Sciatic nerve (tissue), 2 donors: ENCODE results near the gene UQCRC2. TPM values are rescaled to one million over a fixed set of nuclear protein-coding genes. Genes with fewer than 3 reads are reported as not detected.
"Not testable (repeated sequence)": the region's sequence is repeated elsewhere in the genome, so short reads cannot be mapped to it uniquely, and the experiment has no call there.

Source experiments
- ATAC-seq: fragments of 200-7000 bp; cut with Tn5 transposase; one replicate; pipeline ENCODE4 v1.9.1; 2020; ENCODE audit warnings: mild to moderate bottlenecking, moderate library complexity
- DNase-seq: peaks from one replicate; pipeline ENCODE4 v3.0.0-alpha.2; 2020; ENCODE audit warnings: low spot score
- intact Hi-C: fragments of 100-400 bp; cut with DNase I; formaldehyde crosslinking; loops from one replicate; pipeline ENCODE4 v1.14.2; 2022
- total RNA-seq: library from RNA; stranded (reverse); fragmentation: NEBNext Ultra II Directional; extraction: Animal tissue kit (Norgen Biotek cat#: 25700); gene quantifications from one replicate; pipeline ENCODE4 v1.2.1, GENCODE V29; 2021
- donor health status: DM: no; HTN: no; CAD: no.
- donor health status: DM: no; HTN: no; CAD: no.

Gene UQCRC2
- total RNA-seq, 1 donor from 2014 or later, result 169 TPM

DNA sequence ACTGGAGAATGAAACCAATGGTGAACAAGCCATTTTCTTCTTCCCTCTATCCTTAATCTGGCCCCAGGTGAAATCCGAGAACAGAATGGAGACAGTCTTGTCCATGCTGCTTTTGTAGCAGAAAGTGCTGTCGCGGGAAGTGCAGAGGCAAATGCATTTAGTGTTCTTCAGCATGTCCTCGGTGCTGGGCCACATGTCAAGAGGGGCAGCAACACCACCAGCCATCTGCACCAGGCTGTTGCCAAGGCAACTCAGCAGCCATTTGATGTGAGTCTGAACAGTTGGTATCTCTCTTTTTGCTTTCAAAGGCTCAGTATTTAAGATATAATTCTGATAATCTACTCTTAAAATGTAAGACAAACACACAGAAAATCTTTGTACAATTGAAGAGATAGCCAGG is 18.7 kb downstream of the UQCRC2 start:
- intact Hi-C loops, result no loop called here
- DNase-seq (no peak), ATAC-seq (no peak)

DNA sequence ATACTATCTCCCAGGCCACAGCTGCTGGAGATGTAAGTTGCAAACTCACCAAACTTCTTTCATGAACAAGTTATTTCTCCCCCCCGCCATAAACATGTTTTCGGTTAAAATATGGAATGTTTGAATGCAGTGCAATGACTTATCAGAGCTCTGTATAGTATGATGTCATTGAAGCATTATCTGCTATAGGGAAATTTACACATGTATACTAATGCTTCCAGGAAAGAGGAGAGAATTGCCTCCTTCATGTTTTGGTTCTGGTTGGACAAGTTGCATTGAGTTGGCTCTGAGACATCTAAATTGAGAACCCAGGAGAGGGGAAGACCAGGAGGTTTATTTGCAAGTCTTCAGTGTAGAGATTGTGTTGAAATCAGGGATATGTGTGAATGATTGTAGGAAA is 20.8 kb downstream of the UQCRC2 start:
- intact Hi-C loops, result no loop called here
- DNase-seq (no peak), ATAC-seq (no peak)

DNA sequence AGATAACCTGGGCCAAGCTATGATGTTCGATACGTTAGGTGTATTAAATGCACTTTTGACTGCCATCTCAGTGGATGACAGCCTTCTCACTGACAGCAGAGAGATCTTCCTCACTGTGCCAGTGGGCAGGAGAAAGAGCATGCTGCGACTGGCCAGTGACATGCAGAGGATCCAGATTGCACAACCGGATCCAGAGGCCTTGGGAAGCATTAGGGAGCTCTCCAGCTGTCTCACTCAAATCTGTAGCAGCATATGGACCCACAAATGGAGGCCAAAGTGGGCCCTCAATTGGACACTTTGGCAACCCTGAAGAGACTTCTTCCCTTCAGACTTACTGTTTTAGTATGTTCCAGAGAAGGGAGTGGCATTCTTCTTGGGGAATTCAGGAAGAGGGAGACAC is 26.9 kb downstream of the UQCRC2 start:
- intact Hi-C loops, result no loop called here
- DNase-seq, result no peak
- no peak for ATAC-seq

DNA sequence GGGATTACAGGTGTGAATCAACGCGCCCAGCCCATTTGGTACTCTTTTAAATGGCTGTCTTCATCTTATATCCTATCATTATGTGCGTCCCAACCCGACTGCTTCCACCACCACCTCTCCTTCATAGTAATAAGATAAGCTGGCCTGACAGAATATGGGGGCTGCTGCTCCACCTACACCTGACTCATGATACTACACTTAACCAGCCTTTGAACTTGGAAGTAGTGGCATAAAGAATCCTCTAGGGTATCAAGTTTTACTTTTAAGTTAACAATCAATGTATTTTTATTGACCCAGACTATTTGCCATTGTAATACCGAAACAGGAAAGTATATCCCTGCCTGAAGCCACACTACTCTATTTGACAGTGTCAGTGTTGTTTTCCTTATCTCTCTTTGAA is 28.9 kb downstream of the UQCRC2 start:
- ATAC-seq (no peak), DNase-seq (no peak)
- intact Hi-C loops, result no loop called here

DNA sequence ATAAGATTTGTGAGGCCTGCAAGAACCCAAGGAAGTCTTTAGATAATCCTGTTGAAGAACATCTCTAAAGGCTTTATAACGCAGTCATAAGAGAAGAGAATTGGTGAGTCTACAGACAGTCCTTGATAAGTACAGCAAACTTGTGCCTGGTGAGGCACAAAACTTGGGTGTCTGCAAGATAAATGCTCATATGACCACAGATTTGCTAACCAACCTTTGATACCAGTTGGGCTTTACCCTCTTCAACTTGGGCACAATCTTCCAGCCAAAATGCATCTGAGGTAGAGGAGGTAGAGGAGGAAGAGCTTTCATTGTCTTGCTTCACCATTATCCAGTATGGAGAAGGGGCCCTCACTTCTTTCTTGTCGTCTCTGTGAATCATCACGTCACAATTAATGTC is 30.9 kb downstream of the UQCRC2 start:
- DNase-seq, result no peak
- intact Hi-C loops, result no loop called here
- ATAC-seq, result no peak

DNA sequence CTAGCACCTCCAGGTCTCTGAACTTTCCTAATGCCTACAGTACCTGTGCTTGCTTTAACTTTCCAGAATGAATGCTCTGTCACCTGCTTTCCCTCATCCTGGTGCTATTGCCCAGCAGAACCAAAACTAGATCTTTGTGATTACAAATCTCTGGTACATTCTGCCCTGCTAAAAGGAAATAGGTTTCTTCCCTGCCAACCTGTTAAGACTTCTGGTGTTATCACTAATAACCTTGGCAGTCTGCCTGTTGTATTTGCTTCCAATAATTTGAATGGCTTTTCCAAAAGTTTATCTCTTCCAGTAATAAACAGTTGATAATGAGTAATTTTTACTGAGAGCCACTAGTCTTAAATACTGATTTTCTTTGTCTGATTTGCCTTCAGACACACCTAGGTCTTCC is 32.4 kb downstream of the UQCRC2 start:
- intact Hi-C loops, result no loop called here
- DNase-seq, result no peak
- no peak for ATAC-seq

DNA sequence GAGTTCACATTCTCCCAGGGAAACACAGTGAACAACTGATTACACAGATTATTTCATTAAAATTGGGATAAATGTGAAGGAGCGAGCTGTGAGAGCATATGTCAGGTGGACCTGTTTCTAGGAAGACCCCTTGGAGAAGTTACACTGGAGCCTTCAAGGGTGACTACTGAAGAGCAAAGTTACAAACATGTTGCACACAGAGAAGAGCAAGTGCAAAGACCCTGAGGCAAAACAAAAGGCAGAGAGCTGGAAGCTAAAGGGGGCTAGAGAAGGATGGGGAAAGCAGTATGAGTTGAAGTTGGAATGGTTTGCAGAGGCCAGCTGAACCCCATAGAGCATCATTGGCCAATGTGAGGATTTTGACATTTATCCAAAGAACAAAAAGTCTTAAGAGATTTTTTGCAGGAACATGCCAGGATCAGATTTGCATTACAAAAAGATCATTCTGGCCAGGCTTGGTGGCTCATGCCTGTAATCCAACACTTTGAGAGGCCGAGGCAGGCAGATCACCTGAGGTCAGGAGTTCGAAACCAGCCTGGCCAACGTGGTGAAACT is 33.6 kb downstream of the UQCRC2 start:
- ATAC-seq, result no peak

DNA sequence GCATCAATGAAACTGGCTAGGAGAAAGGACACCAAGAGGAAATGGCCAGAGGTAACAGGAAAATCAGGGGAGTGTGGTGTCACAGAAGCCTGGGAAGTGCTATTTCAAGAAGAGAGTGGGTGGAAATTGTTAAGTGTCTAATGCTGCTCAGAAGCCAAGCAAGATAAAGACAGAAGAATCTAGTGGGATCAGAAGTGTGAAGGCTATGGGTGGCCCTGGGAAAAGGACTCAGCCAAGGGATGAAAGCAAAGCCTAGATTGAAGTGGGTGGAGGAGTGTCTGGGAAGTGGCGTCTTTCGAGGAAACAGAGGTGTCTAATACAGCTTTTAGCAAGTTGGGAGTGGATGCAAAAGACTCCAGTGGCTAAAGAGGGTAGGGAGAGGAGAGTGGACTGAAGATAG is 34.3 kb downstream of the UQCRC2 start:
- DNase-seq (no peak), ATAC-seq (no peak)
- intact Hi-C loops, result no loop called here

More for the DNA sequence above, 33.6 kb downstream of the UQCRC2 start:
- intact Hi-C loops, result no loop called here
- no peak for DNase-seq

DNA sequence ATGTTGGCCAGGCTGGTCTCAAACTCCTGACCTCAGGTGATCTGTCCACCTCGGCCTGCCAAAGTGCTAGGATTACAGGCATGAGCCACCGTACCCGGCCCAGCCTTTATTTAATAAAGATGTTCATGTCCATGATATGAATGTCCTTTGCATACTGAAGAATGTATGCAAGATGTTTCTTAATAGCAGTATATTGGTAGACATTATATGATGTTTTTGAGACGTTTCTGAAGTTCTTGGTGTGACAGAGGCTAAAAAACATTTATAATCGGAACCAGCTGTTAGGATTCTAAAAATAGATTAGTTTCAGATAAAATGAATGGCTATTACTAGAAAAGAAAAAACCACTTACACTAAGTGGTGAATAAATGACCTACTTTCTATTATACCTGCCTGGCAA is 36.0 kb downstream of the UQCRC2 start:
- no peak for ATAC-seq
- no peak for DNase-seq

DNA sequence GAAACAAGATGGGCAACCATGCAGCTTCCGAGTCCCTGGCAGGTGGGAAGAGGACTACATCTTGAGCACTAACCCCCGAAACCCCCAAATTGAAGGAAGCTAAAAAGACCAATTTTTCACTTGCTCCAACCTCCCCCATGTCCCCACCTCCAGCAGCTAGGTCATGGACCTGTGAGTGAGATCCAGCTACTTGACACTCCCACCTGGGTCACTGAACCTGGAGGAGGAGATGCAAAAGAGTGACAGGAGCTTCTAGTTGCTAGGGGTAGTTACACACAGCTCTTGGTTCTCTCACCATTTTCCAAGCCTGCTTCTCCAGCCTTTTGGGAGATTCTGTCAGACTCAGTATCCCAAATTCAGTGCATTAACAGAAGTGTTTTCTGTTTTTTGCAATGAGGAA is 36.6 kb downstream of the UQCRC2 start:
- intact Hi-C loops, result no loop called here
- no peak for DNase-seq
- ATAC-seq, result no peak

More for the DNA sequence above, 36.0 kb downstream of the UQCRC2 start:
- intact Hi-C loops, result no loop called here

DNA sequence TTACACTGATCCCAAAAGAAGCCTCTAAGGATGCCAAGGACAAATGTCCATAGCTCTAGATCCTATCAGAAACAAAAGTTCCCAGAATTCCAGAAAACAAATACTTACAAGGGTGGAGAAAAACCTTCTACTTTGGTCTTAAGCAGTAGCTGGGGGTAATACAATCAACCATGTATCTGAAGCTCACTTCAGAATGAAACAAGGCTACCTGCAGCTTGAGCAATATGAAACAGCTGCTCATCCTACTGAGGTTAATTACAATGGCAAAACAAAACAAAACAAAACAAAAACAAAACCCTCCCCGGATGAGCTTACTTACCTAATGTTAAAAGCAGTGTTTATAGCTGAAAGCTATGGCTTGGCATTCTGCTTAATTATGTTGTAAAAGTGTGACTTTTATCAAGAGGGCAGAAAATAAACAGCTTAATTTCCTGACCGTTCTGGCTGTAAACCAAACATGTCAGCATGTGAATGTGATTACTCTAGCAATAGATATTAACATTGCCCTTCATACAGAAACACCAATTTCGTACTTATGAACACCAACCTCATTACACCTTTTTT is 37.3 kb downstream of the UQCRC2 start:
- intact Hi-C loops, result no loop called here
- no peak for ATAC-seq

DNA sequence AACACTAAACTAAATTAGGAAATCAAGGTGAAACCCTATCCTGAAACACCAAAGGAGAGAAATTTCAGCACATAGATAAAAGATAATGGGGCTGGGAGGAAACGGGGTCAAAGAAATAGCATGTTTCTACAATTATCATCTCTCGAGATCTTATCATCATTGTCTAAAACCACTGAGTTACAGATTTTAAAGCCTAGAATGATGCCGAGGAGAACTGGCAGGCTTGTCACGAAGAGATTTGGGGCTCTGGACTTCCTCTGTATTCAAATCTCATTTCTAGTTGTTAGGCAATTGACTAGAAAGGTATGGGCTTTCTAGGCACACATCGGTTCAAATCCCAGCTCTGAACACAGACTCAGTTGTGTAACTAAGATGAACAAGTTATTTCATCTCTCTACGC is 38.5 kb downstream of the UQCRC2 start:
- DNase-seq, result no peak
- intact Hi-C loops, result no loop called here
- no peak for ATAC-seq

More for the DNA sequence above, 37.3 kb downstream of the UQCRC2 start:
- no peak for DNase-seq

DNA sequence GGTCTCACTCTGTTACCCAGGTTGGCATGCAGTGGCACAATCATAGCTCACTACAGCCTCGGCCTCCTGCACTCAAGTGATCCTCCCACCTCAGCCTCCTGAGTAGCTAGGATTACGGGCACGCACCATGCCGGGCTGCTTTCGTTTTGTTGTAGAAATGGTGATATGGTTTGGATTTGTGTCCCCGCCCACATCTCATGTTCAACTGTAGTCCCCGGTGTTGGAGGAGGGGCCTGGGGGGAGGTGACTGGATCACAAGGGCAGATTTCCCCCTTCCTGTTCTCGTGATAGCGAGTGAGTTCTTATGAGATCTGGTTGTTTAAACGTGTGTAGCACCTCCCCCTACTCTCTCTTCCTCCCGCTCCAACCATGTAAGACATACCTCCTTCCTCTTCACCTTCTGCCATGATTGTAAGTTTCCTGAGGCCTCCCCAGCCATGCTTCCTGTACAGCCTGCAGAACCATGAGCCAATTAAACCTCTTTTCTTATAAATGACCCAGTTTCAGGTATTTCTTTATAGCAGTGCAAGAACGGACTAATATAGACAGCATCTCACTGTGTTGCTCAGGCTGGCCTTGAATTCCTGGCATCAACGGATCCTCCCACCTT is 41.8 kb downstream of the UQCRC2 start:
- intact Hi-C loops, result loop anchor here (5.0 kb wide), 1 partner anchor 192 kb away; no protein-coding TSS in a partner anchor
- ATAC-seq, result no peak
- no peak for DNase-seq

DNA sequence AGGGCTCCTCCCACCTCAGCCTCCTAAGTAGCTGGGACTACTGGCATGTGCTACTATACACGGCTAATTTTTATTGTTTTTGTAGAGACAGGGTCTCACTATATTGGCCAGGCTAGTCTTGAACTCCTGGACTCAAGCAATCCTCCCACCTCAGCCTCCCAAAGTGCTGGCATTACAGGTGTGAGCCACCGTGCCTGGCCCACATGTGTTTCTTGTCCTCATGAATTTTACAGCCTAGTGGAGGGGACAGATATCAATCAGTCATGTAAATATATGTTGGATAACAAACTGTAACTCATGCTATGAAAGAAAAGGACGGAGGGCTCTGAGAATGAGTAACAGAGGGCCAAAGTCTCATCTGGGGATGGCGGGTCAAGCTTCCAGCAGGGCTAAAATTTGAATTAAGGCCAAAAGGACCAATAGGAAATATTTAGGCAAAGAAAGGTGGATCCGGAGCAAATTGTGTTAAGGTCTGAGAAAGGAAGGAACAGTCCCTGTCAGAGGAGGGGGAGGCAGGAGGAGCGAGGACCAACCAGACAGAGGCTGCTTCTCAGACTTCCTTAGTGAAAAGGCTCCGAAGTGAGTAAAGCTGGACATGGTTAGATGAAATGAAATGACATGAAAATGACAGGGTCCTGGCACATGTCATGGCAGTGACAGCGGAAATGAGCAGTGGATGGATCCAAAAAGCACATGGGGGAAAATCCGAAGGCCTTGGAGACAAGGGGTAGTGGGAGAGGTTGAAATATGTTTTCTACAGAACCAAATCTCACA is 43.9 kb downstream of the UQCRC2 start:
- no peak for ATAC-seq
- intact Hi-C loops, result loop anchor here (5.0 kb wide), 1 partner anchor 190 kb away; no protein-coding TSS in a partner anchor

DNA sequence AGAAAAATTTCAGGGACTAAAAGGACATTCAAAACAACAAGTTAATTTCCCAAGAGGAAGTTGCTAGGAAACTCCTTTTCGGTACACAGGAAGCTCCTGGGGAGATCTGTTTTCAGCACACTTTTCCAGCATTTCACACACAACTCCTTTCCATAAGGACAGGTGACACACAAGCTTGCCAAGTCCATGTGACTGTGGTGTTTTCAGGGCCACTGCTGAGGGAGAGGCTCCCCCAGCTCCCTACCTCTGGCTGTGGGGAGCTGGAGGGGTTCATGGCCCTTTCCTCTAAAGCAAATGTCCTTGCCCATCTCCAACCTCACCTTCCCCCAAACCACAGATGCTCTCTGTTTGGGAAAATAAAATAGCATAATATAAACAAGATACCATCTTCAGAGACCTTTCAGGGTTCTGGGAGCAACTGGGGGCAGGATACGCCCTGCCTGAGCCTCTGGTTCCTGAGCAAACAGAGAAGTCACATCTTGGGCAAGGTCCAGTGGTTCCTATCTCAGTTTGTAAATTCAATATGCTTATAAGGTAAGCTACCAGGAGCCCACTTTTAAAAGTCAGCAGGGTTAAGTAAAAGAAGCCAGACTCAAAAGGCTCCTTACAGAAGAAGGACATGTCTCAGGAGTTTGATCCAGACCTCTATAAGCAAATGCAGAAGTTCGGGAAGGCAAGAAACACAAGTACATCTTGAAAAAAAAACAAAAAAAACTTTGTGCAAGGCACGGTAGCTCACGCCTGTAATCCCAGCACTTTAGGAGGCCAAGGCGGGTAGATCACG is 44.7 kb downstream of the UQCRC2 start:
- ATAC-seq, result no peak
- intact Hi-C loops, result loop anchor here (5.0 kb wide), 1 partner anchor 189 kb away; no protein-coding TSS in a partner anchor
- no peak for DNase-seq

More for the DNA sequence above, 43.9 kb downstream of the UQCRC2 start:
- DNase-seq, result no peak

DNA sequence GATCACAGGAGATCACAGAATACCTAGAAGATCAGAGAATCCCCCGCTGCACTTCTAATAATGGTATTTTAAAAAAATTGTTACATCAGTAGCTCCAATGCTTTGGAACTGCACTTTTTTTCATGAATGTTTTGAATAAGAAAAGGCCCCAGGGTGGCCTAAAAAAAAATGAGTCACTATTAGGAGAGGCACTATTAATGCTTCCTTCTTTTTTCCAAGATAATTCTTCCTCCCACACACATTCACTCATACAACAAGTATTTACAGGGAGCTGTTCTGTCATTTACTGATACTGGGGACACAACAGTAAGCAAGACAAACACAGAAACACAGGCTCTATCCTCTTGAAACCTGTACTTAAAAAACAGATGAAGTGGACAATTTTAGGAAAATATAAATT is 48.4 kb downstream of the UQCRC2 start:
- ATAC-seq (peak; percentile 39), DNase-seq (no peak)
- intact Hi-C loops, result loop anchor here (5.0 to 10.0 kb wide), 2 partner anchors 71 to 293 kb away; partner anchors contain the start of gene POLR3E

DNA sequence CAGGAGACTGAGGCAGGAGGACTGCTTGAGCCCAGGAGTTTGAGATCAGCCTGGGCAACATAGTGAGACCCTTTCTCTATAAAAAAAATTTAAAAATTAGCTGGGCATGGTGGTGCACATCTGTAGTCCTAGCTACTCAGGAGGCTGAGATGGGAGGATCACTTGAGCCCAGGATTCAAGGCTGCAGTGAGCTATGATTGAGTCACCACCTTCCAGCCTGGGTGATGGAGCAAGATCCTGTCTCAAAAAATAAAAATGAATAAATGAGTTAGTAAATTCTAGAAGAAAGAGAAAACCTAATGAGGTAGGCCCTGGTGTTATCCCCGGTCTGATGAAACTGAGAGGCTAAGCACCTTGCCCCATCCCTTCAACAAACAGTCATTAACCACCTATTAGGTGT is 48.9 kb downstream of the UQCRC2 start:
- DNase-seq, ATAC-seq: not testable (repeated sequence)
- intact Hi-C loops, result loop anchor here (5.0 to 10.0 kb wide), 2 partner anchors 70 to 293 kb away; partner anchors contain the start of gene POLR3E

DNA sequence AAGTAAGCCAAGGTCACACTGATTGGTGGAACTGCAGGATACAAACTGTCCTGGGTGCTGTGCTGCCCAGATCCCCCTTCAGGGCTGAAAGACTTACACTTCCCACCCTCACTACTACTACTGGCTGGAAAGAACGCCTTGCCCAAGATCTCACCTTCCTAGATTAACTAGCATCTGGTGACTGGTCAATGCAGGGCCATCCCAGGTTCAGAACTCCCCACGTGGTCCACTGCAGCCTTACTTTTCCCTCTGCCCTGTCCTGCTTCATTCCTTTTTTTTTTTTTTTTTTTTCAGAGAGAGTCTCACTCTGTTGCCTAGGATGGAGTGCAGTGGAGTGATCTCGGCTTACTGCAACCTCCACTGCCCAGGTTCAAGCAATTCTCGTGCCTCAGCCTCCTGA is 50.0 kb downstream of the UQCRC2 start:
- ATAC-seq (no peak), DNase-seq (no peak)
- intact Hi-C loops, result loop anchor here (5.0 to 10.0 kb wide), 2 partner anchors 69 to 292 kb away; partner anchors contain the start of gene POLR3E

DNA sequence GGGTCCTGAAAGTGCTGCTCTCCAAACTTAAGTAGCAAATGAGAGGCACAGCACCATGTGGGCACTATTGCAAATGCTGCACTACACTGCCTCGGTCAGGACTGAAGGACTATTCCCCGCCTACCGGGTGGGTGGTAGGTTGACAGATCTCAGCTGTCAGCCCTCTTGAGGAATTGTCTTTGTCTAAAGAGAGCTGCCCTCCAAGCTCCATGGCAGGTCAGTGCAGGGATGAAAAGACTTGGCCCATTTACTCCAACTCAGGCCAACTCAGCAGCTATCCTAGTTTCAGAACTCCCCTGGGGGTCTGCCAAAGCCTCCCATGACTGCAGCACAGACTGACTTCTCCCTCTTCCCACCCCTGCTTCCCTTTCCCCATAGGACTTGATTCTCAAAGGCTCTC is 51.2 kb downstream of the UQCRC2 start:
- no peak for ATAC-seq
- no peak for DNase-seq
- intact Hi-C loops, result loop anchor here (5.0 to 10.0 kb wide), 2 partner anchors 68 to 290 kb away; partner anchors contain the start of gene POLR3E
